Measurements from ENCODE around the gene AKAIN1.

AKAIN1 gene, protein sequence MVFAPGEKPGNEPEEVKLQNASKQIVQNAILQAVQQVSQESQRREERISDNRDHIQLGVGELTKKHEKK

DNA sequence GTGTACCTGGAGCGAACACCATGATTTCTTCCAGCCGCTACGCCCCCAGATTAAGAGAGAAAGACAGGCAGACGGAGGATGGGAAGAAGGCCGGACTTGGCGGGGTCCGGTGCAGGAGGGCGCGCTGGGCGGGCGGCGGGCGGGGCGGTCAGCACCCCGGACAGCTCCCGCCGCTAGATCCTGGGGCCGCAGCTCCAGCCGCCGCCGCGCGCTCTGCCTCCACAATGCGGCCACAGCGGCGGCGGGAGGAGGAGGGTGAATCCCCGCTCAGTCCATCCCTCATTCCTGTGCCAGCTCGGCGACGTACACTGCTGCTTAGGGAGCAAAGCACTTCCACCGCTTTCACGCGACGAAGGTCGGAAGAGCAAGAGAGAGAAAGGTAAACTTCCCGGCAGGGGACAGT lies at the start of gene AKAIN1:
Gene AKAIN1, minus strand, starts transcription at position 226 of the 403 bp plus-strand sequence. Its CDS starts 204 bp downstream, at position 22.
- DNase-seq = peak in 20 of 56 donors; percentile 1 to 40 (median 7)

DNA sequence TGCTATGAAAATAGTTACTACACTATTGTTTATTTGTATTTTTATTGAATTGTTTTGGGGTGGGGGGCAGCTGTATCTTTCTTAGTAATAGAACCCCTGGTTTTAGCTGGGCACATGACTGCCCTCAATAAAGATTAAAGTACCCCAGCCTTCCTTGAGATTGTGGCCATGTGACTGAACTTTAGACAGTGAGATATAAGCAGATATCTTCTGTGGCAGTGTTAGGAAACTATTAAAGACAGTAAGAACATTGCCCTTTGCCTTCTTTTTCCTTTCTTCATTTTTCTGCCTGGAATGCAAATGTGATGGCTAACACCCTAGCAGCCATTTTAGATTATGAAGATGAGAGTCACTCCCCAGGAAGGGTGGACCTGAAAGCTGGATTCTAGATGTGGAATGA lies 47.9 kb upstream of the AKAIN1 start:
- no peak for DNase-seq

DNA sequence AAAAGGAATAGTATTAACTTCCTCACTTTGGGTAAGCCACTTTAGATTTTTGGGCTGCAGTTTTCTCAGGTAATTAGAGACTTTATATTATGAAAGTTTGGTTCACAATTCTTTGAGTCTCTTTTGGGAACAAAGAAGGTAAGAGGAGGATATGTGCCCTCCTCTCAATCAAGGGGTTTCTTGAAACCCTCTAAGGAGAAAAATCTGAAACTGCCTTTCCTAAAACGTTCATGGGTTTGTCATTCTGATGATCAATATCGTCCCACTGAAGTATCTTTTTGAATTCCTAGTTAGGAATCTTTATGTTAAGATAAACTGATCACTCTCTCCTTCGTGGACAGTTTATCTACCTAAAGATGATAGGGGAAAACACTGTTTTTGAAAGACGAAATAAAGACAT lies 42.4 kb upstream of the AKAIN1 start:
- no peak for DNase-seq

DNA sequence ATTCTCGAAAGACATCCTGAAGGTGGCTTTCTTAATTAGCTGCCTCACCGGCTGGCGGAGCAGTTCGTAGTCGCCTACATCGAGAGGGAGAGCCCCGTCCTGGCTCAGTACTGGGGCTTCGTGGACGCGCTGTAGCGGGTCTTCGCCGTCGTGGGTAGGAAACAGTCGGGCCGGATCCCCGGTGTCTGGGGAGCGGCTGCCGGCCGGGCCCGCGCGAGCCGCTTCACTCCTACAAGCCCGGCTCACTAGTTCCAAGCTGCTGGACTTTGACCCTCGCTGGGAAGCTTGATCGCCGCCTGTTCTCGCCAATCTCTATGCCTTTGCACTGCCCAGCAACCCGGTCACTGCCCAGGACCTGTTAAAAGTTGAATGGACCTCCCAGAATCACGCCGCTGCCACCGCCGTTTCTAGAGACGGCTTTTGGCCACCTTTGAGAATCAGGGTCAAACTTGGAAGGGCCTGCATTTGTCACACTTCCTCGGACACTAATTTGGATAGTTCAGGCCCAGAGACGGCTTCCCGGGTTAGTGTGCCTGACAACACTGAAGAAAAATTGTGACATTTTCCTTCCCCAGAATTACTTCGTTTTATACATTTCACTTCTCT lies 41.4 kb upstream of the AKAIN1 start:
- DNase-seq = peak in 25 of 56 donors; percentile 7 to 65 (median 41)

DNA sequence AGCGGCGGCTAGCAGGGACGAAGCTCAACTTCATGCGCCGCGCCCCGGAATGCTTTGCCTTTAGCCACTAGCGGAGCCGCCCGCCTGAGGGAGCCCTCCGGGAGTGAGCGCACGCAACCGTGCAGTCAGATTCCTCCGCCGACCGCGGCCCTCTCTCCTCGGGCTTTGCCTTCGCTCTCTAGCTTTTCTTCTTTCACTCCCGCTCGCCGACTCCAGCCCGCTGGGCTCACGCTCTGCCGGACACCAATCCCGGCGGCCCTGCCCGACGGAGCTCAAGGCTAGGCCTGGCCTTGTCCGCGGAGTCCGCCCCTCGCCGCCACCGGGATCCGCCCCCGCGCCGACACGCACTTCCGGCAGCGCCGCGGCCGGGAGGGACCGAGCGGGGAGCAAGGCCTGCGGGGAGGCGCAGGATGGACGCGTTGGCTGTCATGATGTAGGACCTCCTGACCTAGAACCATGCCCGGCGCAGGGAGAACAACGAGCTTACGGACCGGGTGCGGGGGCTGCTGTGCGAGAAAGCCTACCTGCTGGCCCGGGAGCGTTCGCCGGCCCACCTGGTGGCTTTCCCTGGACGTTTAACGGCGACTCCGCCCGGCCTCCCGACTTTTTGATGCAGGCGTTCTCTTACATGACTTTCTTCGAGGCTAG lies 40.8 kb upstream of the AKAIN1 start:
- DNase-seq = peak in 55 of 56 donors; percentile 58 to 99 (median 89)

DNA sequence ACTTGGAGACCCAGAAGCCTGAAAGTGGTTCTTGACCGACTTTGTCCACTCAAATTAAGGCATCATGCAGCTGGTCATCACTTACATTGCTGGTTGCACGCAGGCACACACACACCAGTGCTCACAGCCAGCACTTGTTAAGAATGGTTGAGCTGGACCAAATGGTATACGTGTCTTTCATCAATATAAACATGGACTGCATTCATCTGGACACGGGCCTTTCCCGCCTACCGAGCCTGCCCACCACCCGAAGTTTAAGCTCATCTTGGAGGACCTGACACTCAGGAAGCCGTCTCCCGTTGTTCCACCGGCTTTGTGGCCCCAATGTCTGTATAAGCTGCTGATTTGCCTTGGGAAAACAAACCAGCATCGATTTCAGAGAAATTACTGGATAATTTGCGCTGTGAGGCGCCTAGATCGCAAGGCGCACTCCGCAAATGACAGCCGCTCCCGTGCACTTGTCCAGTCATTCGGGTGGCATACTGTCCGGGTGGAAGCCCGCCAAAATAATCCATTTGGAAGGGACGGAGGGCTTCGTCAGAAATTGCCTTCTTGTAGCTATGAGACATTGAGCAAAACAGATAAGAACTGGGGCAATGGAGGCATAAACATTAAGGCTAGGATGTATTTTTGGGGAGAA lies 40.1 kb upstream of the AKAIN1 start:
- peak in 23 of 56 donors; percentile 0 to 88 (median 58) for DNase-seq

DNA sequence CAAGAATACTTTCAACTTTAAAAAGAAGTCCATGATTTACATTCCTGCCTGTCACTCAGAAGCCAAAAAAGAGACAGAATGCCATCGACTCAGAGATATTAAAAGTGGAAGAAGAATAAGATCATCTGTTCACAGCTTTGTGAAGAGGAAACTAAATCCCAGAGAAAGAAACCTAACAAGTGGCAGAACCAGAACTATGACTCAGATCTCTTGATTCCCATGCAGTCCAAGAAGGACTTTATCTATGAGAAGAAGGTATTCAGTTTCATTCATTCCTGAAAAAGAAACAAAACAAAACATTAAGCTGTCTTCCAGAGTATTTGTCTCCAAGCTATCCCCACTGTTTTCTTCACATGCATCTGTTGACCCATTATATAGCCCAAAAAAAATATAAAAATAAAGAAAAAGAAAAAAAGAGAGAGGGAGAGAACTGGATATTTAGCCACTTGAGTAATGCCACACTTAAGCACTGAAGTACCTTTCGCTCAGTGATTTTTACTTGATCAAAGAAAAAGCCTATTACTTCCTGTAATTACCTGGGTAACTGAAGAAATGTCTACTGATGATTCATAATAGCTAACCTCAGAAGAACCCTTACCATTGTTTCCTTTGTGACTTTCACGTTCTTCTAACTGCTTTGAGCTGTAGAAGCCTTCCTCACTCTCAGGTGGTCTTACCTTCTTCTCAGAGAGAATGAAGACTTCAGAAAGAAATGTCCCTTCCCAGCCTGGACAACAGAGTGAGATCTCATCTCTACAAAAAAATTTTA lies 17.7 kb upstream of the AKAIN1 start:
- no peak for DNase-seq

DNA sequence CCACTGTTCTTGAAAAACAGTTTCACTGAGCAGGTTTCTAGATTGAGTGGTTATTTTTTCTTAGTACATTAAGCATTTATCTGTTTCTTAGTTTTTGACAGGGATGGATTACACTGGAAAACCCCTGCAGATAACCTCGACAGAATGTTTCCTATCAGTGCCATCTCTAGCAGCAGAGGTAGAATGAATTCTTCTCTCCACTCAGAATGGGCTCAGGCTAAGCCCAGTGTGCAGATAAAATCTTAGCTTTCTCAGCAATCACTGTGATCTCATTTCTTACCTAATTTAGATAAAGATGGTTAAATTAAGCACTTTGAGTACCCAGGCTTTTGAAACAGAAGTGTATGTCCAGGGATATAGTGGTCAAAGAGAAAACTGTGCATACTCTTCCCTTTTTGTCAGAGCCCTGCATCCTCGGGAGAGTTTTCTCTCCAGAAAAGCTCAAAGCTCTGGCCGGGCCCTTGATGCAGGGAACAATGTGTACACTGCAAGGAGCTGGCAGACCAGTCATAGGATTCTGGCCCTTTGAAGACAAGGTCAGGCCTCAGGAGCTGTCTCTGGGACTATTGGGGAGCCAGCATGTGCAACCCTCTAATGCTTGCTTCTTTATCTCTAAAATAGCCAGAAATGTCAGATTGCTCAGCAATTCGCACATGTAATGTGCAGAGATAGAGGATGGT lies 10.6 kb upstream of the AKAIN1 start:
- no peak for DNase-seq

DNA sequence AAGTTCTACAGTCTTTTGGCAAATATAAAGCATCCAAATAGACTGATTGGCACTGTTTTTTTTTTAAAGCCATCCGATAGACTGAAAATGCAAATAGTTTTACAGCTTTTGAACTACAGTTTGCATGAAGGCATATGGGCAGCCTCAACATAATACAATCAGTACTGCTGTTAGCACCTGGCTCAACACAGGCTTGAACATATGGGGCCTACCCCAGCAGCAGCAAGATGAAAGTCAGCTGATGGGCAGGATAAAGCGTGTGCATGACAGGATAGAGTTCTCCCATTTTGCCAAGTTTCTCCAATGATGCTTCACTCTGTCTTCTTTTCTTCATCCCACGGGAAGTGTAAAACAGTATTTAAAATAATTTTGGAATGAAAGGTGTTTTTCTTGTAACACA lies 1.3 kb upstream of the AKAIN1 start:
- DNase-seq = no peak

DNA sequence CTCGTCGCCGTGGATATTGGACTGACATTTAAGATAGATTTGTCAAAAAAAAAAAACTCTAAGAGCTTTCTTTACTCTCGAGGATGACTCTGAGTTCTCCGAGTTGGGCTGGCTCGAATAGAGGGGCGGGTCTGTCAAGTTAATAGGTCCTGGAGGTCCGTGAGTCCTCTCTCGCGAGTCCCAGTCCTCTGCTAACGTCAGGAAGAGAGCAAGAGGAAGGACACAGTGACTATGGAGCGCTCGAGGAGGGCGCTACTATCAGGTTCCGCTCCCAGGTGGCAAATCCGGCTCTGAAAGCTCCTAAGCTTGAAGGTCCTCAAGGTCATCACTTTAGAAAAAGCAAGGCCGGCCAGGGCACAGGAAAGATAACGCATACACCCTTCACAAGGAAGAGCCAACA lies 404 bp upstream of the AKAIN1 start:
- DNase-seq = no peak

DNA sequence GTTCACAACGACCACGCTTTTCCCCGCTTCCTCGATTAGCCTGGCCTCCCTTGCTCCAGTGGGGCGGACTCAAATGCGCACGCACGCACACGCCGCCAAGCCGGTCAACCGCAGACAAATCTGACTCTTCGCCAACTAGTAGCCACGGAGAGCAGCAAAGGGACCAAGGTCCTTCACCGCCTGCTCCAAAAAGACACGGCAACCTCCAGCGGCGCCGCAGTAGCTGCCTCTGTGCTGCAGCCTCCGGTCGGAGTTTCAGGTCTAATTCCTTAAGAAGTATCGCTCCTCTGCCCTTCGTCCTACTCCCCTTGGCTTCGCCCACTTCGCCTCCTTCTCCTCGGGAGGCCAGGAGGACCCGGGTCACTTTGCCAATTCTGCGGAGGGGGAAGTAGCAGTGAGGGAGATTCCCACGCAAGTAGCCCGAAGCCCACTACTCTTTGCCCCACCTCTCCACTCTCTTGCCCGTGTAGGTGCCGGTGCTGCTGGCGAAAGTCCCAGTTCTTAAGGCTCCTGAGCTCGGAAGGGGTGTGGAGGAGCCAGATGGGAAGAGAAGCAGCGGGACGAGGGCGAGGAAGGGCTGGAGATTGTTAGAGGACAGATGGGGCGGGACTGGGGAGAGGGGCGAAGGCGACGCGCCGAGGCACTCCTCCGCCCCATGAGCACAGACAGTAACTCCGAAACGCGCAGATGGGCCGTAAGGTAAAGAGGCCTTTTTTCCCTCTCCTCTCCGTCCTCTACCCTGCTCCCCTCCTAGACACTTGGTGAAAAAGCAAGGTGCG lies 615 bp downstream of the AKAIN1 start:
- DNase-seq = no peak

DNA sequence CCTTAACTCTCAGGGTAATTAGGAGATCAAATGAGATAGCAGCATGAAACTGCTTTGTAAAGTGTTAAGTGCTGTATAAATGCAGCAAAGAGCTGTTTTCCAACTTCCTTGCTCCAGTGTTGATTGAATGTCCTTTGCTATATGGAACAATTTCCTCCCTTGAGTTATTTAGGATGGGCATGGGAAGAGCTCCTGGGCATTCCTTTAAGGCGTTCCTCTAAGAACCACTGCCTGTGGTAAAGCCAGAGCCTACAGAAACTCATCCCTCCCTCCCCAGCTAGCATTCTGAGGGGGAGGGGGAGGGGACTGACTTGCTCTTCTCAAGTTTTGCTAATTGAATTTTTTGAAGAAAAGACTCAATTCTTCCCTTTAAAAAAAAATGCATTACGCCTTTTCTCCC lies 1.4 kb downstream of the AKAIN1 start:
- no peak for DNase-seq

DNA sequence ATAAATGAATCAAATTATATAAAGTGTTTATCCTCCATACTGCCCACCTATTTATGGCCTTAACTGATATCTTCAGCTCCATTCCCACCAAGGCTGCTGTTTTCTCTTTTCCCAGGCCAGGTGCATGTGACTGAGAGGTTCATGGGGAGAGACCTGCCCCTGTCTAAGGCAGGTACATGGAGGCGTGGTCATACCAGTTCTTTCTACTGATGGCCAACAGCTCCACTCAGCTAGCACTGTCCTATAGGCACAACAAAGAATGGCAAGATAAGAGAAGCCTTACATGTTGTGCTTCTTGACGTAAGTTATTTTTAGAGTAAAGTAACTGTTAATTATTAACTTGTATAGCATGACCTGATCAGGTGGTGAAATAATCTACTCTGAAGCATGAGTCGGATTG lies 16.8 kb downstream of the AKAIN1 start:
- no peak for DNase-seq

DNA sequence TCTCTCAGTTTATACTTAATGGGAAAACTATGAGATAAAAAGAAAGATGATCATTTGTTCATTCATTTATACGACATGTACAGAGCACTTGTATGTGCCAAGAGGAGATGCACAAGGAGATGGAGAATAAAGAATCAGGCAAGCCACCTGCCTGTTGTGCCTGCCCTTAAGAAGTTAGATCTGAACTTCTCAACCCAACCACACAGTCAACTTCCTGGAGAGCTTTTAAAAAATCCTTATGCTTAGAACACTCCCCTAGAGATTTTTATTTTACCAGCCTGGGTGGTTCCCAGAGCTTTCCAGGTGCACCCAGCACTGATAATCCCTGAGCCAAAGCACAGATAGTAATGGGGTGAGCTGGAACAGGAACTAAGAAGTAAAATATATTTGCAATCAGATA lies 18.5 kb downstream of the AKAIN1 start:
- DNase-seq = no peak

DNA sequence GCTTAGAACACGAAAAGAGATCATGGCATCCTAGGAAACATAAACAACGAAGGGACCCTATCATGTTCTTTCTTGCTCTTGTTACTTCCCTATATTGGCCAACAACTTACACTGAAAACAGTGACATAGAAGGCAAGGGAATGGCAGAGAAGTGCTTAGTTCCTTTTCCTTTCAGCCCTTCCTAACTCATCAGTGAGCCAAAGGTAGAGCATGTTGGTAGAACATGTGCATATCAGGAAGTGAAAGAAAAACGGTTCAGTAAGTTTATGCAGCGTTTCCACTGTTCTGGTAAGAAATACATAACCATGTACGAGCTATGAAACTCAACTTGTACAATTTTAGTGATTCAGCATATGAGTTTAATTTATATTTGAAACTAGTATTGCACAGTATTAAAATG lies 21.7 kb downstream of the AKAIN1 start:
- DNase-seq = no peak

DNA sequence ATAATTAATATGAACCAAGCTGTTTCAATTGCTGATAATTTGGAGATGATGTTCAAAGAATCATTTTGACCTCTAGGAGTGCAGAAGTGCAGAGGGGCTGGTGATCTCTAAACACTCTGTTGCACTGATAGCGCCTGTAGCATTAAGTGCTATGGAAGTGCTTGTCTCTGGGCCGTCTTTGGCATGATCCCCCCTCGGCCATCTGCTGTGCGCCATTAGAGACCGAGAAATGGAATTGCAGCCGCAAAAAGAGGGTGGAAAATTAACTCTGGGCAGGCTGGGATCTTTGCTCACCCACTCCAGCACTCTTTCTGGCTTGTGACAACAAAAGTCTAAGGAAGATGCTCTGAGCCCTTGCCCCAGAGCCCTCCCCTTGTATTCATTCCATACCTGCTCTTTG lies 23.4 kb downstream of the AKAIN1 start:
- no peak for DNase-seq

DNA sequence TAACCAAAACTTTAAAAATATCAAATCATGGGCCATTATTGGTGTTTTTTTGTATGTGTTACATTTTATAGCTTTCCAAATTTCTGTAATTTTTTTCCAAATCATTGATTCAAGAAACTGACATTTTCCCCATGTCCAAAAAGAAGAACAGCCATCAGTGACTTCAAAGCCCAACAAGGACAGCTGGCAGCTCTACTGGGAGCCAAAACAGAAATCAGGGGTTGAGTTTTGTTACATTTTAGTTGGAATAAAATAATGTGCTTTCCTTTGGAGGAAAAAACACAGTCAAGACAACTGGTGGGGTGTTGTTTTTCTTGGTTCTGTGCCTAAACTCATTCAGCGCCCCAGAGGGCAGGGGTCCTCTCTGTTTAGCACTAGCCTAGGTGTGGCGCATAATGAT lies 23.8 kb downstream of the AKAIN1 start:
- no peak for DNase-seq

DNA sequence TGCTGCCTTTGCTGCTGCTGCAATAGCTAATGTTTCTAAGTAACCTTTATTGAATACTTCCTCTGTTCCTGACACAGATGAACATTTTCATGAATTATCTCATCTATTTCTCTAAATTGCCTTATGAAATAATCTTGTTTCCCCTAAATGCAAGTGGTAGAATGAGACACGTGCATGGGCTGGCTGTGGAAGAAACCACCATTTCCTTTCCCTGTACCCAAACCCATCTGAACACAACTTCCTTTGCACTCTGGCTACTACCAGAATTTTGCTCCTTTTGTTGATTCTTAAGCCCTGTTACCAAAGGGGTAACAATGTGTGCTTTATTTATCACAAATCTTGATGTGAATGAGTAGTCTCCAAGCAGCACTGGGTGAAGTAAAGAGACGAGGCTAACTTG lies 29.2 kb downstream of the AKAIN1 start:
- DNase-seq = no peak

DNA sequence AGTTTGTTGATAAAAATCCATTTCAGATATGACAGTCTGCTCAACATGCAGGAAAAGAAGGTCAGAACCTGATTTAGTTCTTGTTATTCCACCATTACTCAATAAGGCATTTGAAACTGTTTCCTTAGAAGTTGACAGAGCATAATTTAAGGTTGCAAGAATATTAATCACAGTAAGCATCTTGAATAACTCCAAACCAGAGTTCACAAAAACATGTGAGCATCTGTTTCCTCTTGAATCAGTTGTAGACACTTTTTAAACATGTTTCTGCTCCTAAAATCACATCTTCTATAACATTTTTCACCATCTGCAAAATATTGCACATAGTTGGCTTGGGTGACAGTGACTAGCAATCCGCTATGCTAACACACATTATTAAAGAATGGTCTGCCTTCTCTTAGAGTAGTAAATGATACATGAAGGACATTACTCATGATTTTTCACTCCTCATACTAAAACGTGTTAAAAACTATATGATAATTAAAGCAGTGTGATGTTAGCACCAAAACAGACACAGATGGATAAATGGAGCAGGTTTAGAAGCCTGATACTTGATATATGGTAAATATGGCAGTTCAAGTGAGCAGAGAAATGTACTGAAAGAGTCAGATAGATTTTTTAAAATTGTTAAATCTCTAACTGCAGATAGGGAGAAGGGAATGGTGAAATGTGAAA lies 30.3 kb downstream of the AKAIN1 start:
- no peak for DNase-seq

DNA sequence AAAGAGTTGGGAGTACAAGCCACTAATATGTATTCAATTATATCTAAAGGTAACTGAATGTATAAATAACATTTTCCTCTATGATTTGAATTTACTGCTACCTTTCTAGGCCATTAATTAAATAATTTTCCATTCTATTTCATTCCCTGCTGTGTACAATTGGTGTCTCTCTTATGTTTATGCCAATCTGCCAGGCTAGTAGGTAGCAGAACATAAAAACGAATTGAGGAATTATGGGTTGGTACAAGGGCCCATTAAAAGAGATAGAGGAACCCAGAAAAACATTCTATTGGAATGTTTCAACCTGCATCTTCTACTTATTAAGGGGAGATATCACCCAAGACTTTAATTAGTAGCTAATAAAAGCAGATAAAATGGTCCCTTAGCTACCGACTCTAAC lies 32.2 kb downstream of the AKAIN1 start:
- DNase-seq = no peak

All from nucleus accumbens (tissue), 56 donors.